ENCODE data around the gene SH2D1A.

- TF ChIP-seq, protein P1, sequence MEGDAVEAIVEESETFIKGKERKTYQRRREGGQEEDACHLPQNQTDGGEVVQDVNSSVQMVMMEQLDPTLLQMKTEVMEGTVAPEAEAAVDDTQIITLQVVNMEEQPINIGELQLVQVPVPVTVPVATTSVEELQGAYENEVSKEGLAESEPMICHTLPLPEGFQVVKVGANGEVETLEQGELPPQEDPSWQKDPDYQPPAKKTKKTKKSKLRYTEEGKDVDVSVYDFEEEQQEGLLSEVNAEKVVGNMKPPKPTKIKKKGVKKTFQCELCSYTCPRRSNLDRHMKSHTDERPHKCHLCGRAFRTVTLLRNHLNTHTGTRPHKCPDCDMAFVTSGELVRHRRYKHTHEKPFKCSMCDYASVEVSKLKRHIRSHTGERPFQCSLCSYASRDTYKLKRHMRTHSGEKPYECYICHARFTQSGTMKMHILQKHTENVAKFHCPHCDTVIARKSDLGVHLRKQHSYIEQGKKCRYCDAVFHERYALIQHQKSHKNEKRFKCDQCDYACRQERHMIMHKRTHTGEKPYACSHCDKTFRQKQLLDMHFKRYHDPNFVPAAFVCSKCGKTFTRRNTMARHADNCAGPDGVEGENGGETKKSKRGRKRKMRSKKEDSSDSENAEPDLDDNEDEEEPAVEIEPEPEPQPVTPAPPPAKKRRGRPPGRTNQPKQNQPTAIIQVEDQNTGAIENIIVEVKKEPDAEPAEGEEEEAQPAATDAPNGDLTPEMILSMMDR (IDR thresholded peaks at IDR 0.05): no peak
- TF ChIP-seq POLR2A (IDR thresholded peaks at IDR 0.05): no peak
Observed at GRCh38 chrX:124378643-124379042, 32.3 kb downstream of the SH2D1A start.

All from right lobe of liver (tissue), 4 donors.